HEK293 (cell line): Measurements from ENCODE around the gene DNAJB6.

Experiments
- CTCF ChIA-PET: fragments of 350-600 bp; formaldehyde crosslinking; extraction: SDS; loops from one replicate; lab custom pipeline; 2021; ENCODE audit warnings: antibody characterized with exemption; lab: Yijun Ruan, JAX
- POLR2A ChIA-PET: fragments of 300-600 bp; formaldehyde crosslinking; extraction: SDS; loops from one replicate; lab custom pipeline; 2020; ENCODE audit warnings: antibody characterized with exemption, inconsistent platforms; lab: Yijun Ruan, JAX
- H3K27ac ChIP-seq: fragments of 200-500 bp; sonication (Bioruptor generic); 2 replicates; pipeline ENCODE4 v1.5.1; 2014; ENCODE audit warnings: low read depth, low read length, control low read depth, inconsistent platforms; ENCODE audit errors: extremely low read depth
- H3K36me3 ChIP-seq, 2 experiments: fragments of 200-500 bp in 1 of 2; sonication (Bioruptor generic) in 1 of 2; 1 replicate in 1 of 2; 2 replicates in 1 of 2; pipeline ENCODE4 v1.5.1; 2014 to 2017; ENCODE audit warnings: inconsistent platforms in 2 of 2, low read length in 2 of 2; ENCODE audit not compliant: control insufficient read depth in 2 of 2, insufficient read depth in 1 of 2
- H3K4me1 ChIP-seq: fragments of 200-500 bp; sonication (Bioruptor generic); 2 replicates; pipeline ENCODE4 v1.5.1; 2014; ENCODE audit warnings: mild to moderate bottlenecking, low read length, inconsistent platforms; ENCODE audit not compliant: control insufficient read depth, insufficient read depth
- H3K4me3 ChIP-seq: 2 replicates; pipeline ENCODE4 v1.5.1; 2011; ENCODE audit warnings: low read depth, mild to moderate bottlenecking, control low read depth, low read length, moderate library complexity
- H3K9me3 ChIP-seq: fragments of 200-500 bp; sonication (Bioruptor generic); 2 replicates; pipeline ENCODE4 v1.5.1; 2014; ENCODE audit warnings: low read depth, low read length, inconsistent platforms; ENCODE audit not compliant: control insufficient read depth, insufficient read depth
- GLI4 ChIP-seq: fragments of 450-650 bp; formaldehyde crosslinking; IDR thresholded peaks from 2 replicates; pipeline ENCODE4 v1.5.1; 2016; ENCODE audit warnings: missing biosample characterization, missing genetic modification characterization
- KLF7 ChIP-seq: fragments of 450-650 bp; formaldehyde crosslinking; IDR thresholded peaks from 2 replicates; pipeline ENCODE4 v1.5.1; 2016; ENCODE audit warnings: missing biosample characterization, missing genetic modification characterization, borderline replicate concordance
- PRDM1 ChIP-seq: fragments of 450-650 bp; formaldehyde crosslinking; IDR thresholded peaks from 2 replicates; pipeline ENCODE4; 2016; ENCODE audit warnings: missing biosample characterization, missing genetic modification characterization
- RBAK ChIP-seq: fragments of 450-650 bp; formaldehyde crosslinking; IDR thresholded peaks from 2 replicates; pipeline ENCODE4 v1.5.1; 2016; ENCODE audit warnings: missing biosample characterization, missing genetic modification characterization
- SCRT2 ChIP-seq: fragments of 450-650 bp; formaldehyde crosslinking; IDR thresholded peaks from 2 replicates; pipeline ENCODE4 v1.5.1; 2016; ENCODE audit warnings: missing biosample characterization, missing genetic modification characterization
- SP2 ChIP-seq: fragments of 450-650 bp; formaldehyde crosslinking; IDR thresholded peaks from 2 replicates; pipeline ENCODE4 v1.5.1; 2016; ENCODE audit warnings: missing biosample characterization, missing genetic modification characterization
- ZEB2 ChIP-seq: fragments of 450-650 bp; formaldehyde crosslinking; IDR thresholded peaks from 2 replicates; pipeline ENCODE4 v1.5.1; 2016; ENCODE audit warnings: missing biosample characterization, missing genetic modification characterization
- ZFP37 ChIP-seq: fragments of 450-650 bp; formaldehyde crosslinking; IDR thresholded peaks from 2 replicates; pipeline ENCODE4 v1.5.1; 2016; ENCODE audit warnings: missing biosample characterization, missing genetic modification characterization
- ZNF10 ChIP-seq: fragments of 450-650 bp; formaldehyde crosslinking; IDR thresholded peaks from 2 replicates; pipeline ENCODE4 v1.5.1; 2017; ENCODE audit warnings: missing biosample characterization, missing genetic modification characterization
- ZNF169 ChIP-seq: fragments of 450-650 bp; formaldehyde crosslinking; IDR thresholded peaks from 2 replicates; pipeline ENCODE4 v1.5.1; 2016; ENCODE audit warnings: missing biosample characterization, missing genetic modification characterization
- ZNF2 ChIP-seq: fragments of 450-650 bp; formaldehyde crosslinking; IDR thresholded peaks from 2 replicates; pipeline ENCODE4 v1.5.1; 2016; ENCODE audit warnings: missing biosample characterization, missing genetic modification characterization
- ZNF248 ChIP-seq: fragments of 450-650 bp; formaldehyde crosslinking; IDR thresholded peaks from 2 replicates; pipeline ENCODE4 v1.5.1; 2017; ENCODE audit warnings: missing biosample characterization, missing genetic modification characterization
- ZNF302 ChIP-seq: fragments of 450-650 bp; formaldehyde crosslinking; IDR thresholded peaks from 2 replicates; pipeline ENCODE4 v1.5.1; 2016; ENCODE audit warnings: missing biosample characterization, missing genetic modification characterization, low read depth
- ZNF350 ChIP-seq: fragments of 450-650 bp; formaldehyde crosslinking; IDR thresholded peaks from 2 replicates; pipeline ENCODE4 v1.5.0; 2017; ENCODE audit warnings: missing biosample characterization, mild to moderate bottlenecking, missing genetic modification characterization
- ZNF394 ChIP-seq: fragments of 450-650 bp; formaldehyde crosslinking; IDR thresholded peaks from 2 replicates; pipeline ENCODE4 v1.5.1; 2016; ENCODE audit warnings: missing biosample characterization, missing genetic modification characterization, mild to moderate bottlenecking, moderate library complexity, borderline replicate concordance
- ZNF416 ChIP-seq: fragments of 450-650 bp; formaldehyde crosslinking; IDR thresholded peaks from 2 replicates; pipeline ENCODE4 v1.5.1; 2016; ENCODE audit warnings: missing biosample characterization, missing genetic modification characterization
- ZNF549 ChIP-seq: fragments of 450-650 bp; IDR thresholded peaks from 2 replicates; pipeline ENCODE4 v1.5.1; 2018; ENCODE audit warnings: missing biosample characterization, missing genetic modification characterization, mild to moderate bottlenecking, inconsistent platforms, moderate library complexity
- ZNF626 ChIP-seq: fragments of 450-650 bp; sonication (Bioruptor Pico); formaldehyde crosslinking; IDR thresholded peaks from 2 replicates; pipeline ENCODE4 v1.5.1; 2018; ENCODE audit warnings: missing biosample characterization, missing genetic modification characterization, inconsistent platforms
- ZNF664 ChIP-seq: fragments of 450-650 bp; formaldehyde crosslinking; IDR thresholded peaks from 2 replicates; pipeline ENCODE4 v1.5.1; 2016; ENCODE audit warnings: missing biosample characterization, missing genetic modification characterization
- ZNF768 ChIP-seq: fragments of 450-650 bp; formaldehyde crosslinking; IDR thresholded peaks from 2 replicates; pipeline ENCODE4 v1.5.1; 2018; ENCODE audit warnings: missing biosample characterization, mild to moderate bottlenecking, missing genetic modification characterization
- ZNF791 ChIP-seq: fragments of 450-650 bp; formaldehyde crosslinking; IDR thresholded peaks from 2 replicates; pipeline ENCODE4 v1.5.1; 2016; ENCODE audit warnings: missing biosample characterization, missing genetic modification characterization
- TF ChIP-seq, protein P1 (sequence below): fragments of 450-650 bp; formaldehyde crosslinking; optimal IDR thresholded peaks from 2 replicates; pipeline ENCODE3; 2016; ENCODE audit warnings: missing biosample characterization, mild to moderate bottlenecking, missing genetic modification characterization
- TF ChIP-seq, protein P2 (sequence below): fragments of 450-650 bp; formaldehyde crosslinking; IDR thresholded peaks from 2 replicates; pipeline ENCODE4 v1.5.1; 2016; ENCODE audit warnings: missing biosample characterization, missing genetic modification characterization
- TF ChIP-seq, protein P3 (sequence below): fragments of 450-650 bp; formaldehyde crosslinking; IDR thresholded peaks from 2 replicates; pipeline ENCODE4 v1.5.1; 2016; ENCODE audit warnings: missing biosample characterization, missing genetic modification characterization, low read depth

The DNAJB6 gene

DNA sequence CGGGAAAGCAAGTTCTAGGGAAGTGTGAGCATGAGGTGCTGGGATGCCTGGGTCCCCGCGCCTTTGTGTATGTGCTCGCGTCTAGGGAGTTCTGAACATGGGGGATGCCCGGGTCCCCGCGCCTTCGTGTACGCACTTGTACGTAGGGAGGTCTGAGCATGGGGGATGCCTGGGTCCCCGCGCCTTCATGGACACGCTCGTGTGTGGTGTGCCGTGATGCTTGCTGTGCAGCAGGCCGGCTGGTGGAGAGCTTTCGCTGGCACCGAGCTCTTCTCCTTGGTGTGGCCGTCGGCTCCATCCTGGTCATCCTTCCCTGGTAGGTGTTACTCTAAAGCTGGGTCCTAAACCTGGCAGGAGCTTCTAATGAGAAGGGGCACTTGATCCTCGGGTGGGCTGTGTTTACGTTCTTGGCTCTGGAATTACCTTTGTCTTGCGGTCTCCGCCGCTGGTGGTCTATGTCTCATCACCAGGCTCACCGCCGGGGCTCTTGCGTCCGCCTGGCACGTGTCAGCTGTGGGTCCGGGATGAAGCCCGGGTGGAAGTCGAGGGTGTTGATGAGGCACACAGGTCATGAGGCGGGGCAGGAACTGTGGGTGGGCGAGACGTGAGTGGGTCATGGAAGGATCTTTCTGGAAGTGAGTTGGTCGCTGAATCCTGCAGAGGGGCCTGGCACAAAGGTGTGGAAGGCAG lies 63.5 kb downstream of the DNAJB6 start:
- Histone ChIP-seq H3K9me3 (no peaks in the 10 kb centered on the region), H3K4me3 (no peak overlapping the region), H3K27ac (no peak overlapping the region), H3K4me1 (no peaks in the 10 kb centered on the region), H3K36me3 (peaks cover 0 to 21% of the 10 kb centered on the region in 2 experiments; a peak in 1 of 3 replicates)
- TF ChIP-seq, protein P1, sequence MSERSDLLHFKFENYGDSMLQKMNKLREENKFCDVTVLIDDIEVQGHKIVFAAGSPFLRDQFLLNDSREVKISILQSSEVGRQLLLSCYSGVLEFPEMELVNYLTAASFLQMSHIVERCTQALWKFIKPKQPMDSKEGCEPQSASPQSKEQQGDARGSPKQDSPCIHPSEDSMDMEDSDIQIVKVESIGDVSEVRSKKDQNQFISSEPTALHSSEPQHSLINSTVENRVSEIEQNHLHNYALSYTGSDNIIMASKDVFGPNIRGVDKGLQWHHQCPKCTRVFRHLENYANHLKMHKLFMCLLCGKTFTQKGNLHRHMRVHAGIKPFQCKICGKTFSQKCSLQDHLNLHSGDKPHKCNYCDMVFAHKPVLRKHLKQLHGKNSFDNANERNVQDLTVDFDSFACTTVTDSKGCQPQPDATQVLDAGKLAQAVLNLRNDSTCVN (tag by site-specific recombination) = no peak
- TF ChIP-seq ZNF10 (tag by site-specific recombination) (no peak), ZNF626 (tag by site-specific recombination) (no peak), ZNF2 (tag by site-specific recombination) (no peak), ZNF394 (tag by site-specific recombination) (no peak), SP2 (tag by site-specific recombination) (no peak), ZNF302 (tag by site-specific recombination) (no peak), ZNF791 (no peak), RBAK (no peak), ZFP37 (no peak), PRDM1 (no peak), ZNF169 (tag by site-specific recombination) (no peak), KLF7 (tag by site-specific recombination) (no peak), ZNF350 (no peak), ZNF768 (no peak), ZNF416 (tag by site-specific recombination) (no peak), ZEB2 (no peak), ZNF664 (tag by site-specific recombination) (no peak)
- TF ChIP-seq, protein P2, sequence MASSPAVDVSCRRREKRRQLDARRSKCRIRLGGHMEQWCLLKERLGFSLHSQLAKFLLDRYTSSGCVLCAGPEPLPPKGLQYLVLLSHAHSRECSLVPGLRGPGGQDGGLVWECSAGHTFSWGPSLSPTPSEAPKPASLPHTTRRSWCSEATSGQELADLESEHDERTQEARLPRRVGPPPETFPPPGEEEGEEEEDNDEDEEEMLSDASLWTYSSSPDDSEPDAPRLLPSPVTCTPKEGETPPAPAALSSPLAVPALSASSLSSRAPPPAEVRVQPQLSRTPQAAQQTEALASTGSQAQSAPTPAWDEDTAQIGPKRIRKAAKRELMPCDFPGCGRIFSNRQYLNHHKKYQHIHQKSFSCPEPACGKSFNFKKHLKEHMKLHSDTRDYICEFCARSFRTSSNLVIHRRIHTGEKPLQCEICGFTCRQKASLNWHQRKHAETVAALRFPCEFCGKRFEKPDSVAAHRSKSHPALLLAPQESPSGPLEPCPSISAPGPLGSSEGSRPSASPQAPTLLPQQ = no peak
- TF ChIP-seq, protein P3, sequence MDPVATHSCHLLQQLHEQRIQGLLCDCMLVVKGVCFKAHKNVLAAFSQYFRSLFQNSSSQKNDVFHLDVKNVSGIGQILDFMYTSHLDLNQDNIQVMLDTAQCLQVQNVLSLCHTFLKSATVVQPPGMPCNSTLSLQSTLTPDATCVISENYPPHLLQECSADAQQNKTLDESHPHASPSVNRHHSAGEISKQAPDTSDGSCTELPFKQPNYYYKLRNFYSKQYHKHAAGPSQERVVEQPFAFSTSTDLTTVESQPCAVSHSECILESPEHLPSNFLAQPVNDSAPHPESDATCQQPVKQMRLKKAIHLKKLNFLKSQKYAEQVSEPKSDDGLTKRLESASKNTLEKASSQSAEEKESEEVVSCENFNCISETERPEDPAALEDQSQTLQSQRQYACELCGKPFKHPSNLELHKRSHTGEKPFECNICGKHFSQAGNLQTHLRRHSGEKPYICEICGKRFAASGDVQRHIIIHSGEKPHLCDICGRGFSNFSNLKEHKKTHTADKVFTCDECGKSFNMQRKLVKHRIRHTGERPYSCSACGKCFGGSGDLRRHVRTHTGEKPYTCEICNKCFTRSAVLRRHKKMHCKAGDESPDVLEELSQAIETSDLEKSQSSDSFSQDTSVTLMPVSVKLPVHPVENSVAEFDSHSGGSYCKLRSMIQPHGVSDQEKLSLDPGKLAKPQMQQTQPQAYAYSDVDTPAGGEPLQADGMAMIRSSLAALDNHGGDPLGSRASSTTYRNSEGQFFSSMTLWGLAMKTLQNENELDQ (tag by site-specific recombination) = no peak
- CTCF ChIA-PET = interaction anchor here (0.6 to 2.0 kb wide), 7 partner anchors 12 to 911 kb away, joined by 3 to 7 read pairs (median 4); no protein-coding TSS in a partner anchor
- POLR2A ChIA-PET = no interaction called here

DNA sequence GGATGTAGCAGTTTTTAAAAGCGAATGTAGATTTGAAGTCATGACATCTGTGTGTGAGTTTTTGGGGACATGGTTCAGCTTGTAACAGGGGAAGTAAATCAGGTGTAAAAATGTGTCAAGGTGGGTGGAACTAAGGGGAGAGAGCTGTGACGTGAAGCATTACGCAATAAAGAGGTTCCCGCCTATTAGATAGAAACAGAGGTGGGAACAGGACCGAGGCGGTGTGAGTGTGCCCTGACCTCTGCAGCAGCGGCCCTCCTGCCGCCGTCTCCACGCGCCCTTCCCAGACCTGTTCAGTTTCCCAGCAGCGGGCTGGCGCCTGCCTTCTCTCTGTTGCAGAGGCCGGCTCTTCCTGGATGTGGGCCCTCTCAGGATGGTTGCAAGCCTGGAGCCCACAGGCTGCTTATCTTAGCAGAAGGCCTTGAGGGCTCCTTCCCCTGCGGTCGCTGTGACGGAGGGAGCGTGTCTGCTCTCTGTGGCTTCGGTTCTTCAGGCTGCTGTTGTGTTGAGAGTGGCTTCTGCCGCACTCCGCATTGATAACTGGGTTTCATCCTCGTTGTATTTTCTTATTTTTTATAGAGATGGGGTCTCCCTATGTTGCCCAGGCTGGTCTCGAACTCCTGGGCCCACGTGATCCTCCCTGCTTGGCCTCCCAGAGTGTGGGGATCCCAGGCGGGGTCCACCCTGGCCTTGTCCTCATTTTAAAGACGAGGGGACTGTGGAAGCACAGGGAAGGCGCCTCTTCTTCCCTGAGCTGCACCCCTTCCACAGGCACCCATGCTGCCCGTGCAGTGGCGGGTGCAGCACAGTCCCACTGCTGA lies 65.0 kb downstream of the DNAJB6 start:
- TF ChIP-seq ZNF248 = no peak
- TF ChIP-seq SCRT2 (tag by site-specific recombination) = no peak
- TF ChIP-seq GLI4 = no peak
- TF ChIP-seq ZNF549 (tag by site-specific recombination) = no peak
- Histone ChIP-seq H3K9me3 (no peaks in the 10 kb centered on the region), H3K27ac (no peak overlapping the region), H3K36me3 (peaks cover 0 to 31% of the 10 kb centered on the region in 2 experiments; a peak in 1 of 3 replicates), H3K4me1 (no peaks in the 10 kb centered on the region), H3K4me3 (no peak overlapping the region)
- CTCF ChIA-PET = interaction anchor here (2.0 kb wide), 1 partner anchor 15 kb away, joined by 4 read pairs; no protein-coding TSS in a partner anchor
- POLR2A ChIA-PET = no interaction called here
